ENCODE data around the gene ITPRID1.

DNA sequence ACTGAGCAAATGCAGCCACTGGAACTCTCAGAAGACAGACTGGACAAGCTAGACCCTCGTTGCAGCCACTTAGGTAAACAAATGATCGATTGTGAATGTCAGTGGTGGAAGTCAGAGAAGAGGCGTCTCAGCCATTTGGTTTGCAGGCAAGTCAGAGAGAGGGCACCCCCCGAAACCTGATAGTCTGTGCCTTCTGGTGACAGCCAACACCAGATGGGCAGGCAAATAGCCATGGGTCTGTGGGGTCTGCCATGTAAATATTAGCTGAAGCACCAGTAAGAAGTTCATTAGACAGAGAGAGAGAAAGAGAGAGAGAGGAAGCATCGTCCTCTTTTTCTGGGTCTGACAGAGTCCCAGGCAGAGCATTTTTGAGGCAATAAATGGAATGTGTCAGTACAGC, 178.6 kb downstream of the ITPRID1 start:
- TF ChIP-seq, protein P1, sequence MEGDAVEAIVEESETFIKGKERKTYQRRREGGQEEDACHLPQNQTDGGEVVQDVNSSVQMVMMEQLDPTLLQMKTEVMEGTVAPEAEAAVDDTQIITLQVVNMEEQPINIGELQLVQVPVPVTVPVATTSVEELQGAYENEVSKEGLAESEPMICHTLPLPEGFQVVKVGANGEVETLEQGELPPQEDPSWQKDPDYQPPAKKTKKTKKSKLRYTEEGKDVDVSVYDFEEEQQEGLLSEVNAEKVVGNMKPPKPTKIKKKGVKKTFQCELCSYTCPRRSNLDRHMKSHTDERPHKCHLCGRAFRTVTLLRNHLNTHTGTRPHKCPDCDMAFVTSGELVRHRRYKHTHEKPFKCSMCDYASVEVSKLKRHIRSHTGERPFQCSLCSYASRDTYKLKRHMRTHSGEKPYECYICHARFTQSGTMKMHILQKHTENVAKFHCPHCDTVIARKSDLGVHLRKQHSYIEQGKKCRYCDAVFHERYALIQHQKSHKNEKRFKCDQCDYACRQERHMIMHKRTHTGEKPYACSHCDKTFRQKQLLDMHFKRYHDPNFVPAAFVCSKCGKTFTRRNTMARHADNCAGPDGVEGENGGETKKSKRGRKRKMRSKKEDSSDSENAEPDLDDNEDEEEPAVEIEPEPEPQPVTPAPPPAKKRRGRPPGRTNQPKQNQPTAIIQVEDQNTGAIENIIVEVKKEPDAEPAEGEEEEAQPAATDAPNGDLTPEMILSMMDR (conservative IDR thresholded peaks at IDR 0.05; ENCODE audit: low read length), result no peak
- TF ChIP-seq EZH2phosphoT487 (IDR thresholded peaks at IDR 0.05; ENCODE audit: borderline replicate concordance), result no peak
